Progenitor cell of endocrine pancreas (in vitro differentiated cells): ENCODE measurements around the gene ZBTB20. TPM values are rescaled to one million over a fixed set of nuclear protein-coding genes. Genes with fewer than 3 reads are reported as not detected.

Experiments
- DNase-seq: peaks from one replicate; pipeline ENCODE4 v3.0.0; 2021; ENCODE audit warnings: low spot score; ENCODE audit not compliant: unreplicated experiment
- H3K27ac Mint-ChIP-seq: 2 replicates; pipeline ENCODE4 v1.8.0; 2021; ENCODE audit warnings: mild to moderate bottlenecking, moderate library complexity, mixed read lengths
- H3K27me3 Mint-ChIP-seq: 2 replicates; pipeline ENCODE4 v1.8.0; 2021; ENCODE audit warnings: mixed read lengths
- H3K36me3 Mint-ChIP-seq: 2 replicates; pipeline ENCODE4 v1.8.0; 2022; ENCODE audit warnings: mixed read lengths; ENCODE audit not compliant: insufficient read depth
- H3K4me1 Mint-ChIP-seq: 2 replicates; pipeline ENCODE4 v1.8.0; 2021; ENCODE audit warnings: low read depth, mixed read lengths
- H3K4me3 Mint-ChIP-seq: 2 replicates; pipeline ENCODE4 v1.8.0; 2021; ENCODE audit warnings: low read depth, mild to moderate bottlenecking, moderate library complexity, mixed read lengths
- H3K9me3 Mint-ChIP-seq: 2 replicates; pipeline ENCODE4 v1.8.0; 2021; ENCODE audit warnings: low read depth, mixed read lengths
- CTCF ChIP-seq: fragments of 200-600 bp; sonication (generic); IDR thresholded peaks from one replicate; pipeline ENCODE4 v1.5.0; 2021; ENCODE audit warnings: antibody characterized with exemption, mild to moderate bottlenecking; ENCODE audit not compliant: unreplicated experiment
- total RNA-seq: library from RNA; stranded (reverse); gene quantifications from 2 replicates; pipeline ENCODE4 v1.2.1, GENCODE V29; 2021

The ZBTB20 gene
- total RNA-seq, 1 donor from 2014 or later = 27.3 TPM

- Mint-ChIP-seq H3K27ac (no peak overlapping the region), H3K36me3 (peaks cover 4% of the 10 kb centered on the region), H3K4me3 (no peak overlapping the region), H3K9me3 (peaks cover 8% of the 10 kb centered on the region), H3K4me1 (peaks cover 3% of the 10 kb centered on the region), H3K27me3 (no peaks in the 10 kb centered on the region)
- no peak for DNase-seq
- no peak for TF ChIP-seq CTCF
Observed at GRCh38 chr3:115038817-115039216, 108.3 kb downstream of the ZBTB20 start.

GRCh38 chr3:115022835-115023398 lies 124.2 kb downstream of the ZBTB20 start:
- Mint-ChIP-seq H3K9me3 (no peaks in the 10 kb centered on the region), H3K4me1 (no peaks in the 10 kb centered on the region)

GRCh38 chr3:115022199-115022598 lies 124.9 kb downstream of the ZBTB20 start:
- TF ChIP-seq CTCF = no peak

More at GRCh38 chr3:115022835-115023398, 124.2 kb downstream of the ZBTB20 start:
- Mint-ChIP-seq H3K27me3 (no peaks in the 10 kb centered on the region), H3K36me3 (no peaks in the 10 kb centered on the region), H3K4me3 (no peak overlapping the region), H3K27ac (no peak overlapping the region)
- TF ChIP-seq CTCF = no peak
- DNase-seq = no peak

GRCh38 chr3:115021061-115021460 lies 126.0 kb downstream of the ZBTB20 start:
- no peak for DNase-seq
- no peak overlapping the region for H3K4me3 Mint-ChIP-seq
- no peak overlapping the region for H3K27ac Mint-ChIP-seq
- H3K27me3 Mint-ChIP-seq = no peaks in the 10 kb centered on the region
- no peaks in the 10 kb centered on the region for H3K4me1 Mint-ChIP-seq
- H3K36me3 Mint-ChIP-seq = peaks cover 8% of the 10 kb centered on the region
- TF ChIP-seq CTCF = no peak
- peaks cover 12% of the 10 kb centered on the region for H3K9me3 Mint-ChIP-seq

More at GRCh38 chr3:115022199-115022598, 124.9 kb downstream of the ZBTB20 start:
- no peak overlapping the region for H3K27ac Mint-ChIP-seq
- DNase-seq = no peak
- peaks cover under 1% of the 10 kb centered on the region for H3K9me3 Mint-ChIP-seq
- peaks cover under 1% of the 10 kb centered on the region for H3K36me3 Mint-ChIP-seq
- H3K27me3 Mint-ChIP-seq = no peaks in the 10 kb centered on the region
- H3K4me3 Mint-ChIP-seq = no peak overlapping the region
- H3K4me1 Mint-ChIP-seq = no peaks in the 10 kb centered on the region

GRCh38 chr3:115019900-115020299 lies 127.2 kb downstream of the ZBTB20 start:
- DNase-seq = no peak
- Mint-ChIP-seq H3K27ac (no peak overlapping the region), H3K4me3 (no peak overlapping the region), H3K36me3 (peaks cover 10% of the 10 kb centered on the region), H3K27me3 (no peaks in the 10 kb centered on the region), H3K4me1 (no peaks in the 10 kb centered on the region), H3K9me3 (peaks cover 16% of the 10 kb centered on the region)
- no peak for TF ChIP-seq CTCF
